HG03342 (cell line): ENCODE measurements around the gene PKM.

ENCODE experiments used
- ATAC-seq: cut with Tn5 transposase; IDR thresholded peaks from one replicate; pipeline ENCODE4 v1.9.1; 2021; ENCODE audit warnings: mild to moderate bottlenecking, moderate library complexity; ENCODE audit not compliant: unreplicated experiment

PKM gene

DNA sequence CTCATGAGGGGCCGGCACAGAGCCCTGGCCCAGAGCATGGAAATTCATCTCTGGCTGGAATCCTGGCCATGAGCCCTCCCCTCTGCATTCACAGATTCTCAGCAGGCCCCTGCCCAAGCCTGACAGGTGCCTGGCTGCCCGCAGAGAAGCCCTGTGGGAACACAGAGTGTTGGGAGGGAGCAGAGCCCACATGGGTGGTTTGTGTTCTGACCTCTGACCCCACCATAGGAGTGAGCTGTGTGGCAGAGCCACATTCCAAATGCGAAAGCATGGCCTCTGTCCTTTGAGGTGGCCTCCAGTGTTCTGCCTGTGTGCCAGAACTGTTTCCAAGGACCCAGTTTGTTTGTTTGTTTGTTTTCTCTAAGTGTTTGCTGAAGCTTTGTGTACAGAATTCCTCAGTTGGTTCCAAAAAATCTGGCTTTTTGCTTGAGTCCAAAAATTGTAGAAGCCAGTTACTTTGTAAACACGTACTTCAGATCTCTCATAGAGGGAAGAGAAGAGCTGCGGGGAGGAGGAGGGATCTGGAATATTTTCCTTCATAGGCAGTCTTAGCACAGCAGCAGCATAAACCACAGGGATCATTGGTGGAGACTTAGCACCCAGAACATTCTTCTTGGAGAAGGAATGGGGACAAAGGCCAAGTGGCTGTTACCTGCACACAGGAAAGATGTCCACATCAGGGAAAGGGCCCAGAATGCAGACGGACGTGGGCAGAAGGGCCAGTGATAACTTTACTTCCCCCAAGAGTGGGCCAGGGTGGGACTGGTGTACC is 69.4 kb downstream of the PKM start:
- no peak for ATAC-seq

DNA sequence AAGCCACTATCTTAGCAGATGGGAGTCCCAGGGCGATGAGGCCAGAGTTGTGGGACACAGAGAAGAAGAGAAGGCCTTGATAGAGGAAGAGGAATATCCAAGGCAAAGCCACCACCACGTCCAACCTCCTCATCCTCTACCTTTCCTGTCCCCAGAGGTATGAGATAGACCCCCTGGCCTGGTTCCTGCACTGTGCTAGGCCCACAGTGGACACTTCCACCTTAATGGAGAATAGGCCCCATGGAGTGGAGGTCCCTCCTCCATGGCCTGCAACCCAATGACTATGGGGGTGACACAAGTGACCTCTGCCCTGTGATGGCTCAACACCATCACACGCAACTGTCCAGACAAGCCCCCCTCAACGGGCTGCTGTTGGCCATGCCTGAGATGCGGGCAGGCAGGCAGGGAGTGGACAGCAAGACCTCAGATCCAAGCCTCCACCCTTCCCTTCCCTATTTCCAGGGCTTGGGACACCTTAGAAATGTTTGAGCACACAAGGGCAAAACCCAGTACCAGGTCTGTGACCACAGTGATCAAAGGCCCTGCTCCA is 70.2 kb downstream of the PKM start:
- ATAC-seq, result no peak

DNA sequence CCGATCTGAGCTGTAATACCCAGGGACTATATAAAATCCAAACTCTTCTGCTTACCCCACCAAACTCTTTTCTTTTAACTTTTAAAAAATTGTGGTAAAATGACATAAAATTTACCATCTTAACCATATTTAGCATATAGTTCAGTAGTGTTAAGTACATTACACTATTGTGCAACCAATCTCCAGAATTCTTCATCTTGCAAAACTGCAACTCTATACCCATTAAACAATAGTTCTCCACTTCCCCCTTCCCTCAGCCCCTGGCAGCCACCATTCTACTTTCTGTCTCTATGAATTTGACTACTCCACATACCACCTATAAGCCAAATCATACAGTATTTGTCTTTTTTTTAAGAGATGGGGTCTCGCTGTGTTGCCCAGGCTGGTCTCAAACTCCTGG is 74.1 kb downstream of the PKM start:
- no peak for ATAC-seq

DNA sequence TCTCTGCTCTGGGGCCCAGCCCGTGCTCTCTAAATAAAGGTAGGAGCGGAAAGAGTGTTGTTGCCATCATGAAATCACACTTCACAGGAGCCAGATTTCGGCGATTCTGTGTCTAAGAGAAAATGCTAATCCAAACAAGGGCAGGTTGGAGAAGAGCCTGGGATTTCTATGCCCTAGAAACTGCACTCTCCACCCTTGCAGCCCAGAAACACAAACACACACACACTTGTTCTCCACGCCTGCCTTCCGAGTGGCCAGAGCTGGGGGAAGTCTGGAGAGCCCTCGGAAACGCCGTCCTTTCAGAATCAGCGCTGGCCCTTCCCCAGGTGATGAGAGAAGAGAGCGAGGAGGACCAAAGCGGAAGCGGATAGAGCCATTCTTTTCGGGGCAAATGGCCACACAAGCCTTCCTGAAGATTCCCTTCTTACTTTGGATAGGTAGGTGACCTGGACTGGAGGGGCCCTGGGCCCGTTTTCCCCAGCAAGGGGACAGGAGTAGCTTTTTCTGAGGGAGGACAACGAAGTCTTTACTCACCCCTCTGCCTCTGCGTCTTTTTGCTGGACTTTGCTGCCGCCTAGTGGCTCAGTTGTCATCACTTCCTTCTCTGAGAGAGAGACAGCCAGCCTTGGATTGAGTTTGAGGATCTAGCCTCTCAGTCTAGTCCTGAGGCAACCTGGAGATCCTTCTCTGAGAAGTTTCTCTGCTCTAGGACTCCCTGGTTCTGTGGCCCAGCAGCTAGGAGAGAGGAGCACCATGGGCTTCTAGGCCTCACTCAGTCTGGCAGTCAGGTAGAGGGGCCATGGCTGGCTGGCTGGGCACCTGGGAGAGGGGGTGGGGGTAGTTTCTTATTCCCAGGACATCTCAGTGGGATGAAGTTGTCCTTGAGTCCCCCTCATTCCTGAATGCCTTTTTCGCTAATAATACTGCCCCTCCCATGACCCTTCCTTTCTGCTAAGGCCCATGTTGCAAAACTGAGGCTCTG is 75.1 kb downstream of the PKM start:
- ATAC-seq, result peak; percentile 59

DNA sequence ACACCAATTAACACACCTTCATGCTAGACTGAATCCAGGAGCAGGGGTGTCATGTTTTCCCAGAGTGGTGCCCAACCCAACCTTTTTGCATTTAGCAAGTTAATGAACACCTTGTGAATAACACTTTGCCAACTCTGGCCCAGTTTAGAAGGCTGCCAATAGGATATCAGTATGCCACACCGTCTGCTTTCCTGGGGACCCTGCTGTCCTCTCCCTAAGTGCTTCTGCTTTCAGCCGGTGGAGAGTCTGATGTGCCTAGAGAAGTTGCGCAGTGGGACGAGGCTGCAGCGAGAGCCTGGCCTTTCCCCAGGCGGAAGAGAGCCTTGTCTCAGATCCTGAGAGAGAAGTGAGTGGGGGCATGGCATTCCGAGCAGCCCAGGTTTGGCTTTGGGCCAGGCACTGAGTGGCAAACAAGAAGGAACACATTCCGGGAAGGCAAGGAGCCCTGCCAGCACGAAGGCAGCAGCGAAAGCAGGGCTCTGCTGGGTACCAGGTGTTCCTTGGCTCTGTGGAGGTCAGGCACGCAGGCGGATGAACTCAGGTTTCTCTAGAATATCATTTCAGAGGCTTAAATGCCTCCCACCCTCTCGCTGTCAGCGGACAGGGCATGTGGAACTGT is 75.9 kb downstream of the PKM start:
- ATAC-seq, result no peak

DNA sequence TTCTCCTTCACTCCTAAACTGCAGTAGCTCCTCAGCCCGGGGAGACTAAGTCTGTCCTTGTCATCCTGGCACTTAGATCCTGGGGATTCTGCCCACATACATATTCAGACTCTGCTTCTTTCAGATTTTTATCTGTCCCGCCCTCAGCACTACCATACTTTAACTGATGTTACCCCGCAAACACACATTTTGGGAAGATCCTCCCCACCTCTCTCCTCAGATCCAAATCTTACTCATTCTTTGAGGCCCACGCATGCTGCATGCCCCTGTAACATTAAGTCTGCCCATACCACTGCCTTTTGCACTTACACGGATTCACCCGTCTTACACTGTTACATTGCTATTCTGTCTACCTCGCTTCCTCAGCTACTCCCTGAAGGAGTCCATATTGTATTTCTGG is 76.7 kb downstream of the PKM start:
- ATAC-seq, result no peak

DNA sequence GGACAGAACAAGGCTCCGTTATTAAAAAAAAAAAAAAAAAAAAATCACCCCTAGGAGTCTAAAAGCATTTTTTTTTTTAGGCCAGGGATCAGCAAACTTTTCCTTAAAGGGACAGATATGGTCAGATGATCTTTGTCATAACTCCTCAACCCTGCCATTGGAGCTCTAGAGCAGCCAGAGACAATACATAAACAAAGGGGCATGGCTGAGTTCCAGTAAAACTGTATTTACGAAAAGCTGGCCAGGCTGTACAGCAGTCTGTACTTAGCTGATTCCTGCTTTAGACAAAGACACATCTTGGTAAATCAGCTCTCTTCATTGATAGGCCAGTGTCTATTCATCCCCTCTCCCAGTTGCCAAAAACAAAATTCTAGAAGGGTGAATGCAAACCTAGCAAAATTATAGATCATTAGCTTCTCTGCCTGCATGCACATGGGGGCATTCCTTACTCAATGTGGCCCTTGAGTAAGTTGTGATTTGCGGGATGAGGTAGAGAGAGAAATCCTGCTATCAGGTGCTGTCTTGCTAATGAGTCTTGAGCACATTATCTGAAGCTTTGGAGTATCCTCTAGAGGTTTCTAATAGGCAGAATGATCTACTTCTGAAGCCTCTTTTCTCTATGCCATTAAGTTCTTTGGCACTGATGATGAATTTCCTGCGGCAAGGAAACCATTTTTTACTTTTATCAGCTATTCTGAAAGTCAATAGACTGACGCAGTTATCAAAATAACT is 77.6 kb downstream of the PKM start:
- no peak for ATAC-seq
